ENCODE results near the gene LGALS9B. TPM values are rescaled to one million over a fixed set of nuclear protein-coding genes. Genes with fewer than 3 reads are reported as not detected.
"Not testable (repeated sequence)": the region's sequence is repeated elsewhere in the genome, so short reads cannot be mapped to it uniquely, and the experiment has no call there.

Gene LGALS9B
- total and polyA plus RNA-seq, 2 of the 4 experiments (the other 2 are of a cell fraction) = not detected

DNA sequence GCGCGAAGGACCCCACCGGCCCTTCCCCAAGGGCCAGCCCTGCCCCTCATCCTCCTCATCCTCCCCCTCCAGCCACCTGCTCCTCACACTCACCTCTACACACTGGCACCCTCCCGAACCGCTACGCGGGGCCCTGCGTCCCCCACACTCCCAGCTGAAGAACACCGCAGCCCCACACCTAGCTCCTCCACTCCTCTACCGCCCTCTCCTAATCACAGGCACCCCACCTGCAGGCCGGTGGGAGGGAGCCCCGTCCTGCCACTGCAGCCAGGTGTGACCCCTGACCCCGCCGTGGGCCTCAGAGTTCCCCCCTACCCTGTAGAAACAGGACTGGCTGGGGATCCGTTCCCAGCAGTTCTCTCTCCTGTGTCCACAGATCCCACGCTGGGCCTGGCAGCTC is 38.0 kb upstream of the LGALS9B start:
- dilution Hi-C loops (cut with HindIII; ENCODE audit: low sequenced_read_pairs, unreplicated experiment) = not testable (repeated sequence)

DNA sequence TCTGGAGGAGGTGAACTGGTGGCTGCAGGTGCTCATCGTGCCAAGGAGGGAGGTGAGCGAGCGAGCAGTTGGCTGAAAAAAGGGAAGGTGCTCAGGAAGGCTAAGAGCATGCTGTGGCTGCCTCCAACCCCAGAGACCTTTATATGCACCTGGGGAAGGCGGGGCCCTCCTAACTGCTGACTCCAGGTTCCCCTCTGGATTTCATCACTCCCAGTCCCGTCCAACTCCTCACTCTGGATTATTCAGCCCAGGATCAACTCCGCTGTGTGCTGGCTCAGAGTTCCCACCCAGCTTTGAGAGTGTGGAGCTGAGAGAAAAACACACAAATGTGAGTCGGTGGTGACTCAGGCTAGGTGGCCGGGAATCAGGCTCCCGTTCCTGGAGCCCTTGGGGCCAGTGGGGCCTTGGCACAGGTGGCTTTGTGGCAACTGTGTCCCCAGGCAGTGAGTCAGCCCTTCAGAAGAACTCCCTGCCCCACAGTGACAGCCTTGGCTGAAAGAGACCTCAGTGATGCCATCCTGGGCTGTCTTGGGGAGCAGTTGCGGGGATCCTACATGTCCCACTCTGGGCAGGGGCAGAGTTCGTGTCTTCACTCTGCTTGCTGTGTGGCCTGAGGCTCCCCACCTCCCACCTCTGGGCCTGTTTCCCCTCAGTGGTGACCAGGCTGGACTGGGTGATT is 37.2 kb upstream of the LGALS9B start:
- H4K91ac ChIP-seq (ENCODE audit: insufficient read depth, low read depth, low read length); H3K14ac ChIP-seq (replicated peaks; ENCODE audit: low read depth, low read length); in situ Hi-C loops (cut with MboI; ENCODE audit: low sequenced_read_pairs); CTCF ChIA-PET; H4K8ac ChIP-seq (ENCODE audit: low read depth in 2 of 2, low read length in 2 of 2); H2AK9ac ChIP-seq (replicated peaks; ENCODE audit: low read depth, low read length, poor library complexity); H2BK15ac ChIP-seq (ENCODE audit: low read depth, low read length); H3K4ac ChIP-seq (ENCODE audit: low read depth, low read length); POLR2A ChIA-PET (ENCODE audit: unreplicated experiment); ATAC-seq (ENCODE audit: low read depth); intact Hi-C loops (cut with micrococcal nuclease); H2AK5ac ChIP-seq (ENCODE audit: low read depth, low read length); H3K27me3 ChIP-seq (ENCODE audit: control insufficient read depth, insufficient read depth, low read length); H3K56ac ChIP-seq (ENCODE audit: extremely low read depth, insufficient read depth, low read length); H2BK120ac ChIP-seq (ENCODE audit: low read depth, low read length); H3K36me3 ChIP-seq (ENCODE audit: control insufficient read depth, insufficient read depth, low read length); H3K18ac ChIP-seq (ENCODE audit: low read depth, low read length); H3K27ac ChIP-seq (ENCODE audit: insufficient read depth, low read length); H3K4me2 ChIP-seq (ENCODE audit: low read depth, low read length); H2BK20ac ChIP-seq (ENCODE audit: low read depth, low read length); H3K9me1 ChIP-seq (ENCODE audit: insufficient read depth, low read length); dilution Hi-C loops (cut with HindIII; ENCODE audit: low sequenced_read_pairs, unreplicated experiment); H4K20me1 ChIP-seq (ENCODE audit: insufficient read depth, low read length); DNase-seq; BruUV-seq (replicated peaks); H3K4me3 ChIP-seq (ENCODE audit: insufficient read depth, low read depth, low read length); H2AFZ ChIP-seq (replicated peaks; ENCODE audit: low read length, poor library complexity); H3K79me1 ChIP-seq (ENCODE audit: low read depth in 1 of 2, low read length in 2 of 2); H2BK5ac ChIP-seq (ENCODE audit: low read depth, low read length, poor library complexity, severe bottlenecking); H3K23ac ChIP-seq (ENCODE audit: low read depth, low read length); H3K9me3 ChIP-seq (ENCODE audit: control insufficient read depth, insufficient read depth, low read length); H3K4me1 ChIP-seq (ENCODE audit: control insufficient read depth, insufficient read depth, low read length); H4K5ac ChIP-seq (ENCODE audit: low read depth, low read length); H3K9ac ChIP-seq (ENCODE audit: low read depth, low read length): not testable (repeated sequence)
- no CpG with 5 or more reads among the region's 11 CpGs for WGBS, 2 experiments (ENCODE audit: extremely low coverage in 2 of 2, insufficient read length in 1 of 2)

More for the DNA sequence above, 38.0 kb upstream of the LGALS9B start:
- H3K4ac ChIP-seq (ENCODE audit: low read depth, low read length); H2AK9ac ChIP-seq (replicated peaks; ENCODE audit: low read depth, low read length, poor library complexity); H4K5ac ChIP-seq (ENCODE audit: low read depth, low read length); H3K36me3 ChIP-seq (ENCODE audit: control insufficient read depth, insufficient read depth, low read length); H4K91ac ChIP-seq (ENCODE audit: insufficient read depth, low read depth, low read length); H3K27ac ChIP-seq (ENCODE audit: insufficient read depth, low read length); H2AK5ac ChIP-seq (ENCODE audit: low read depth, low read length); in situ Hi-C loops (cut with MboI; ENCODE audit: low sequenced_read_pairs); H3K27me3 ChIP-seq (ENCODE audit: control insufficient read depth, insufficient read depth, low read length); H2BK120ac ChIP-seq (ENCODE audit: low read depth, low read length); DNase-seq; H3K9me1 ChIP-seq (ENCODE audit: insufficient read depth, low read length); H2BK20ac ChIP-seq (ENCODE audit: low read depth, low read length); H3K56ac ChIP-seq (ENCODE audit: extremely low read depth, insufficient read depth, low read length); H2BK5ac ChIP-seq (ENCODE audit: low read depth, low read length, poor library complexity, severe bottlenecking); H3K4me3 ChIP-seq (ENCODE audit: insufficient read depth, low read depth, low read length); H2AFZ ChIP-seq (replicated peaks; ENCODE audit: low read length, poor library complexity); H3K9me3 ChIP-seq (ENCODE audit: control insufficient read depth, insufficient read depth, low read length); H3K79me1 ChIP-seq (ENCODE audit: low read depth in 1 of 2, low read length in 2 of 2); BruUV-seq (replicated peaks); H3K4me2 ChIP-seq (ENCODE audit: low read depth, low read length); H3K23ac ChIP-seq (ENCODE audit: low read depth, low read length); H4K8ac ChIP-seq (ENCODE audit: low read depth in 2 of 2, low read length in 2 of 2); ATAC-seq (ENCODE audit: low read depth); H3K4me1 ChIP-seq (ENCODE audit: control insufficient read depth, insufficient read depth, low read length); H3K14ac ChIP-seq (replicated peaks; ENCODE audit: low read depth, low read length); H3K9ac ChIP-seq (ENCODE audit: low read depth, low read length); CTCF ChIA-PET; intact Hi-C loops (cut with micrococcal nuclease); H2BK15ac ChIP-seq (ENCODE audit: low read depth, low read length); POLR2A ChIA-PET (ENCODE audit: unreplicated experiment); H4K20me1 ChIP-seq (ENCODE audit: insufficient read depth, low read length); H3K18ac ChIP-seq (ENCODE audit: low read depth, low read length): not testable (repeated sequence)
- no CpG with 5 or more reads among the region's 16 CpGs for WGBS, 2 experiments (ENCODE audit: extremely low coverage in 2 of 2, insufficient read length in 1 of 2)

Measured in IMR-90 (cell line).